DMS153 treated with DMSO at 0.1 percent for 48 hours (cell line): ENCODE measurements around the gene TRAM1L1.
A peak's percentile ranks its signal among the peaks of the same experiment; 100 is the strongest.

Experiments
- DNase-seq: peaks from one replicate; lab custom pipeline; 2025; ENCODE audit not compliant: unreplicated experiment; lab: John Stamatoyannopoulos, UW

Gene TRAM1L1

DNA sequence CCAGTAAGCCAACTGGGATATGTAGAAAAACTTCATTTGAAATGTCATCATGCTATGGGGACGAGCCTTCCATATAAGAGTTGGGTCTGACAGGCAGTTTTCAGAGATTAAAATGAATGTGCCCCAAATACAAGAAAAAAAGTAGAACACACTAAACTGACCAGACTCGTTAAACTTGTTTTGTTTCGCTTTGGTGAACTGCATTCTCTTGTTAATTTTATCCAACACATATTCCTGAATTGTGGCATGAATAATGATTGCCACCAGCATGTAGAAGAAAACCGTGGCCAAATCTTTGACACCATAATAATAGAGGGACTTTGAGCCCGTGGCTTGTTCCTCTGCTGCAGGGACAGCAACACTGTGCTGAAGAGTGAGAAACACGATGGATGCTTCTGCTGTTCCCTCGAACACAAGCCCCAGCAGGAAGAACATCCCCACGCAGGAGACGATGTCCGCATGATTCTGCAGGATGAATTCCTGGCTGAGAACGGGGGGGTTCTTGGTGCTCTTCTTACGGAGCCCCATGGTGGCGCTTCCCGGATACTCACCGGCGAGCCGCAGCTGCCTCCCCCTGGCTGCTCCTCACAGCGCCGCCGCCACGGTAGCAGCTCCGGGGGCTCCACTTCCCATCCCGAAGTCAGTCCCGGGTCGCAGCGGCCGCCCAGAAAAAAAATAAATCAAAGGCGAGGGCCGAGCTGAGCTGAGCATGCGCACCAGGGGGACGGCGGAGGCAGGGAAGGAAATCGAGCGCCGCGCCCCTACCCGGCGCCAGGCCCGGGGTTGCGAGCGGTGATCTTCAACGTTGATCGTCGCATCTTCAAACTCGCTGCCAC, at the start of gene TRAM1L1:
TRAM1L1 (minus strand) TSS at position 711 of the 836 bp plus-strand sequence; CDS start at position 528, 183 bp downstream.
- DNase-seq, result peak; percentile 94

DNA sequence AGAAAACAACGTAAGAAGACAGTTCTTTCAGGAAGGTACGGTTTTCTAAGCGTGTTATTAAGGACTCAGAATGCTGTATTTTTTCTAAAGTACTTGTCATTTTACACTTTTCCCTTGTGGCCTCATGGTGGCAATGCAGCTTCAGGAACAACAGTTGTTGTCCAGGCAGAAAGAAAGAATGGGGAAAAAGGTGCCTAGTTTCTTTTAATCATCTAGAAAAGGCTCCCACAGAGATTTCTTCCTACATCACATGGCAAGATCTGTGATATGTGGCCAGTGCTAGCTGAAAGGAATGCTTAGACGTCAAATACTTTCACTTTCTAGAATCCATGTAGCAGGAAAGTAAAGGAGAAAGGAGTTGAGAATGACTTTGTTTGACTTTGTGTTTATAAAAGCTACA, 49.0 kb upstream of the TRAM1L1 start:
- DNase-seq, result peak; percentile 1

DNA sequence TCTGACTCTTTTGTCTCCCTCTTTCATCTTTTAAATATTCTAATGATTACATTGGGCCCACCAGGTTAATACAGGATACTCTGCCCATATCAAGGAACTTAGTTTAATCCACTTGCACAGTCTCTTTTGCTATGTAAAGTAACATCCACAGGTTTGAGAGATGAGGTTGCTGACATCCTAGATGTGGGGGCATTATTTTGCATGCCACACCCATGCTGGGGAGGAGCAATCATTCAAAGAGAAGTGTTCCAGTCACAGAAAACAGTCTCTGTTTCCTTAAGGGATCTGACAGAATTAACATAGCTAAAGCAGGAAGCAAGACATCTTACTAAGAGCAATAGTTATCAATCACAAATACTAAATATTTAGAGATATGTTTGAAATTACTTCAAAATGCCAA, 11.5 kb upstream of the TRAM1L1 start:
- DNase-seq, result no peak

DNA sequence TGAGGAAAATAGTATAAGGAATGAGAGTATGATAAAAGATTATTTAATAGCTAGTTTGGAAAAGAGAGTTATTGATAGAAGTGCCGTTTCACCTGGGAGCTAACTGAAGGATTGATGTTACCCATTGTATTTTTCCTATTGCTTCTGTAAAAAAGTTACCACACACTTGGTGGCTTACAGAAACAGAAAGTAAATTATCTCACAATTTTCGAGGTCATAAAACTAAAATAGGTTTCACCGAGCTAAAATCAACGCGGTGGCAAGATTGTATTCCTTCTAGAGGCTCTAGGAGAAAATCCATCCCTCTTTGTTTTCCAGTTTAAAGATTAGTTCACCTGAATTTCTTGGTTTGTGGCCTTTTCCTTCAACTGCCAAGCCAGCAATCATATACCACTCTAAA, 11.1 kb upstream of the TRAM1L1 start:
- DNase-seq, result no peak

DNA sequence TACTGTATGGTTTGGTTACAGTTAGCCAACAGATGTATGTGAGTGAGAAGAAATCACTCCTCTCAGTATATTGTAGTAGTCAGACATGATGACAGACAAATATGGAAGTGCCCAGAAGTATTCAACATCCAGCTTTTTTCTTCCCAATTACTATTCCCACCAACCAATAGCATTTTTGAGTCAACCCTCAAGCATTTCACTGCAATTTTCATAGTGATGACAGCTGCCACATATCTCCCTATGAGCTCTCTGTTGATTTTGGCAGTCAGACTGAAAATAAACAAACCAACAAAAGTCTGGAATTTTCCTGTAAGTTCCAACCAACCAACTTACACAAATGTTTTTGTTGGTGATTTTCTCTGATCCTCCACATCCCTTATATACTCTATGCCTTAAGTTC, 8.2 kb upstream of the TRAM1L1 start:
- DNase-seq, result no peak

DNA sequence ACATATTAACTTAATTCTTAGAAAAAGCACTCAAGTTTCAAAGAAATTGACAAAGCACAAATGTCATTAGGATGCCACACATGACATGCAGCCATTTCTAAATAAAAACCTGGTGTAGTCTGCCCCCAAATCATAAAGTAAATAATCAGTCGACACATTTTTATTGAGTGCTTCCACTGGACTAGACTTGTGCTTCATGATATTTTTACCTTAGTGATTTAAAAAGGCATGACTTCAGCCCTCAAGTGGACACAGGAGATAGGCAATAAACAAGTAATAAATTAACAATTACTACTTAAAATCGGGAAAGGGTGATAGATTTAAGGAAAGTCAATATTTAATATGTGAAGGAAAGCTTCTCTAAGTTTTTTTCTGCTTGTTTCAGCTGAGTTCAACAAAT, 7.6 kb downstream of the TRAM1L1 start:
- no peak for DNase-seq

DNA sequence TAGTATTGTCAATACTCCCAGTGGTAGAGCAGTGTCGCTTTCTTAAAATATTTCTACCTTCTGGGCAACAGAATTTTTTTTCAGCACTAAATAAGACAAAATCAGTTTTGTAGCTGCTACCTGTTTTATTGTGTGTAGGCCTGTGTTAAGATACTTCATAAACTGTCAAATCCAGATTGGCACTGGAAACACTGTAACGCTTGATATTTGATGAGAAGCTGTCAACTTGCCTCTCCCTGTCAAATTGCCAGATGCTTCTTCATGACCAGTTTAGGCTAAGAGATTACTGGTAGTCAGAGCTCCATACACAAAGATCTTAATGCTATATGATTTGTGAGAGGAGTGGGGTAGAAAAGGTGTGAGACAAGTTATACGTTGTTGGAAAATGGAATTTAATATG, 17.3 kb downstream of the TRAM1L1 start:
- no peak for DNase-seq

DNA sequence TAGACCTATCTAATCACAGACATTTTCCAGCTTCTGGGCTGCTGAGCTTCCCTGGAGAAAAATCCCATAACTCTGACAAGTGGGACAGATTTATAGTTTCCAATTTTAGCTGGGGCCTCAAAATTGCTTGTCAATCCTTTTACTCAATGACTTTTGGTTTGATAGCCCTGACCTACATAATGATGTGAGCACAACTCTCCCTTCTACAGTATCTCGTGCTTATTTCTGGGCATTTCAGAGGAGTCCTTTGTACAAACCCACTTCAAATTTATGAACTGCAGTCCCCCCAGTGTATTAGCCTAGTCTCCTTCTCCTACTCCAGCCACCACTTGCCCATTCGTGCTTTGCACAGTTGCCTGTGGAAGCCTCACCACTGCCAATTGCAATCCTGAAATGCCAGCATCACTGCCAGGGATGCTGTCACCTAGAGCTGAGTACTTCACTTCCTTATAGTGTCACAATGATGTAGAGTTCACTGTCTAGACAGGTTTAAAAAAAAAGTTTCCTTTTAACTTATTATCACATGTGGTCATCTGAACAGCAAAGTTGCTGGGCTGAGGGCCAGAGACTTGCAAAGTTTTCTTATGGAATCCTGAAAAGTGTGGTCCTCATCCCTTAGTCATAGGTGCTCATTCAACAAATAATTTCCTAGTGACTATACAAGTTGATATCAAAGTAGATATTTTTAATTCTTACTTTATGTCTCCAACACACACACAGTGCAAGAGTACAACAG, 21.2 kb downstream of the TRAM1L1 start:
- no peak for DNase-seq

DNA sequence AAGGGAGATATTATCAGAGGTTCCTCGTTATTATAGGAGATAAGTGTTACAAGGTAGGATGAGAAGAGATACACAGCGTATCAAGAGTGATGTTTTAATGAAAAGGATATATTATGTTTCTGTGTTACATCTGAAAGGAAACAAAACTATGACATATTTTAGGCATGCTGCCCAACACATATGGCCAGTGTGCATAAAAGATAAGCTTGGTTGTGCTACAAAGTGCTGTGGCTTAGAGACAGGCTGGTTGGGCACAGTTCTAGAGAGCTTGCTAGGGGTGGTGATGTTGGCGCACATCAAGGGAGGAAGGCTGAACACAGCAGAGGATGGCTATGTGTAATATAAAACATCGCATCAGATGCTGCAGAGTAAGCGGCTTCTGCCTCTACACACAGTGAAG, 42.4 kb downstream of the TRAM1L1 start:
- no peak for DNase-seq
